ENCODE measurements around the gene LRPPRC.

Gene LRPPRC

DNA sequence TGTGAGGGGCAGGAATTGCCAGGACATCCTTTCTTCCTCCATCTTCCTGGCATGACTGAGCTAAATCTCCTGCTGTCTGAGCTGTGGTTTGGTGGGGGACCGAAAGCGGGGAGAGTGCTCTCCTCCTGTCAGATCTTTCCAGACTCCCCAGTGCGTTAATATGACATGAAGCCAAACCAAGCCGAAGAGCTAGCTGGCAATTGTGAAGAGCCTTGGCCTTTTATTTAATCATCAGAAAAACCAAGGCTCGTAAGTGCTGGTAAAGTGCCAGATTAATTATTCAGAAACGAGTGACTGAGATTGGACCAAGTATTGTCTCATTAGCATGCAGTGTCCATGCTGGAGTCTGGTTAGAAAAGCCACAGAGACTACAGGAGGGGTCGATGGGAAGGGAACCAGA is 14.5 kb upstream of the LRPPRC start:
- Histone ChIP-seq H3K36me3 (ENCODE audit: control insufficient read depth in 2 of 2, insufficient read depth in 2 of 2, low read length in 2 of 2) (no peaks in the 10 kb centered on the region), H3K9ac (ENCODE audit: low read length in 2 of 2) (no peak overlapping the region), H3K4me1 (ENCODE audit: control insufficient read depth, insufficient read depth, low read length) (no peaks in the 10 kb centered on the region), H3K9me3 (ENCODE audit: control insufficient read depth in 2 of 2, low read length in 2 of 2) (no peaks in the 10 kb centered on the region), H3K27me3 (ENCODE audit: control insufficient read depth in 1 of 2, insufficient read depth in 2 of 2, low read length in 2 of 2) (peaks cover 2 to 4% of the 10 kb centered on the region in 2 donors), H3K27ac (ENCODE audit: low read length) (no peak overlapping the region), H3K4me3 (ENCODE audit: low read length in 2 of 2) (no peak overlapping the region)

DNA sequence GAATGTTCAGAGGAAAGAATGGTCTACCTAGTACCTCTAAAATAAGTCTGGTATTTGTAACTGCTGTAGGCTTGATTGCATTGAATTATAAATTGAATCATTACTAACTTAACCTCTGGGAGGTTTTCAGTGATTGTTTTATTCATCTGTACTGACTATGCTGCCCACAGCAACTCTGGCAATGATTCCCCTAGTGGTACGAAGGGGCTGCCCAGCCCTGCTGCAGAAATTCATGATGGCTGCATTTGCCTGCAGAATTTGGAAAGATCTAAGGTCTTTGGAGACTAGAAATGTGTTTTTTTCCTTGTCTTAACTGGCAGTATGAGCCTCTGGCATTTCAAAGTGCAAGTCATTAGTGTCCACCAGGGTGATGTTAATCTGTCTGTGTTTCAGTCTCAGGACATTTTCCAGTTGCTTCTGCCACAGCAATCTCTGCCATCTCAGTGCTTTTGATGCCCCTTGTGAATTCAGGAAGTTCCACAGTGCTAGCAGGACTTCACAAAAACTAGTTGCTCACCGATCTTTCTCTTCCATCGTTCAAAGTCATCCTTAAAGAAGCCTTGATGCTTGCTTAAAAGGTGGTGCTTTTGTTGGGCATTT is 13.4 kb upstream of the LRPPRC start:
- H3K4me1 ChIP-seq (ENCODE audit: control insufficient read depth, insufficient read depth, low read length): no peaks in the 10 kb centered on the region
- H3K36me3 ChIP-seq (ENCODE audit: control insufficient read depth in 2 of 2, insufficient read depth in 2 of 2, low read length in 2 of 2): no peaks in the 10 kb centered on the region
- H3K4me3 ChIP-seq (ENCODE audit: low read length in 2 of 2): no peak overlapping the region
- no peaks in the 10 kb centered on the region for H3K9me3 ChIP-seq (ENCODE audit: control insufficient read depth in 2 of 2, low read length in 2 of 2)
- H3K27me3 ChIP-seq (ENCODE audit: control insufficient read depth in 1 of 2, insufficient read depth in 2 of 2, low read length in 2 of 2): peaks cover 0 to 2% of the 10 kb centered on the region in 2 donors
- H3K27ac ChIP-seq (ENCODE audit: low read length): no peak overlapping the region
- no peak overlapping the region for H3K9ac ChIP-seq (ENCODE audit: low read length in 2 of 2)

GRCh38 chr2:44005846-44006245 is 10.1 kb upstream of the LRPPRC start:
- Histone ChIP-seq H3K27me3 (ENCODE audit: control insufficient read depth in 1 of 2, insufficient read depth in 2 of 2, low read length in 2 of 2) (peaks cover 0 to 2% of the 10 kb centered on the region in 2 donors), H3K36me3 (ENCODE audit: control insufficient read depth in 2 of 2, insufficient read depth in 2 of 2, low read length in 2 of 2) (no peaks in the 10 kb centered on the region), H3K4me3 (ENCODE audit: low read length in 2 of 2) (no peak overlapping the region), H3K9ac (ENCODE audit: low read length in 2 of 2) (no peak overlapping the region), H3K4me1 (ENCODE audit: control insufficient read depth, insufficient read depth, low read length) (no peaks in the 10 kb centered on the region), H3K27ac (ENCODE audit: low read length) (no peak overlapping the region), H3K9me3 (ENCODE audit: control insufficient read depth in 2 of 2, low read length in 2 of 2) (no peaks in the 10 kb centered on the region)

DNA sequence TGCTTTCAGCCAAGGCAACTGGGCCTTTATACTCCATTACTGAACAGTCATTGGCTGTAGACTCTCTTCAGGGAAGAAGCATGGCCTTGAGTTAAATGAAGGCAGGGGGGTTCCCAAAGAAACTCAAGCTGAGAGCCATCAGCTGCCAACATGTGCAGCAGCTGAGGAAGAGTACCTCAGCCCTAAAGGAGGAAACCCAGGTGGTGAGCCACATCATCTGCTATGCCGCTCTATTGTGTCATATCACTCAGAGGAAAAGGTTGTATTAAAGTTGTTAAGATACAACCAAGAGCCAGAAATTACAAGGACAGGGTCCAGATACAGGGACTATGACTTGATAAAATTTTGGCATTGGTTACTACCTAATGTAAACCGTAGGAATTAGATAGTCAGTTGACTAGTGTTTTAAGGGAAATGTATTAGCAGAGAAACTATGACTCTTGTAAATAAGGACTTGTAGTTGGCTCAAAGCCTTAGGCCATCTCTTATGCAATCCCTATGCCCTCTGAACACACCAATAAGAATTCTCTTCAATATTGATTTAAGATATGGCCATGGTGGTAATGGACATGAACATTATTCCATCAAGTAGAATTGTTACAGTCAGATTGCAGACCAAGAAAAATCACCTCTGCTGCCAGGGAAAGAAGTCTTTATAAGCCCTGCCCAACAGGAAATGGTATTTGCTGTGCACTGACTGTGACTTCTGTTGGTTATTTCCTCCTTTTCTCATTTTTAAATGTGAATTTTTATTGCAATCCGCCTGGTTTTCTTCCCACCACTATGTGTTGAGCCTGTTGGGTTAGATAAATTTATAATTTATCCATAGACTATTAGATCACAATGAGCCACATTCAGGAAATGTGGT is 9.2 kb upstream of the LRPPRC start:
- no peaks in the 10 kb centered on the region for H3K9me3 ChIP-seq (ENCODE audit: control insufficient read depth in 2 of 2, low read length in 2 of 2)

GRCh38 chr2:44001716-44002115 is 5.9 kb upstream of the LRPPRC start:
- Histone ChIP-seq H3K36me3 (ENCODE audit: control insufficient read depth in 2 of 2, insufficient read depth in 2 of 2, low read length in 2 of 2) (no peaks in the 10 kb centered on the region), H3K27ac (ENCODE audit: low read length) (no peak overlapping the region), H3K4me1 (ENCODE audit: control insufficient read depth, insufficient read depth, low read length) (no peaks in the 10 kb centered on the region), H3K27me3 (ENCODE audit: control insufficient read depth in 1 of 2, insufficient read depth in 2 of 2, low read length in 2 of 2) (no peaks in the 10 kb centered on the region), H3K9ac (ENCODE audit: low read length in 2 of 2) (no peak overlapping the region), H3K4me3 (ENCODE audit: low read length in 2 of 2) (no peak overlapping the region), H3K9me3 (ENCODE audit: control insufficient read depth in 2 of 2, low read length in 2 of 2) (no peaks in the 10 kb centered on the region)

More for the DNA sequence above, 9.2 kb upstream of the LRPPRC start:
- no peak overlapping the region for H3K27ac ChIP-seq (ENCODE audit: low read length)
- no peak overlapping the region for H3K9ac ChIP-seq (ENCODE audit: low read length in 2 of 2)
- H3K36me3 ChIP-seq (ENCODE audit: control insufficient read depth in 2 of 2, insufficient read depth in 2 of 2, low read length in 2 of 2): no peaks in the 10 kb centered on the region
- H3K4me3 ChIP-seq (ENCODE audit: low read length in 2 of 2): no peak overlapping the region
- H3K4me1 ChIP-seq (ENCODE audit: control insufficient read depth, insufficient read depth, low read length): no peaks in the 10 kb centered on the region
- H3K27me3 ChIP-seq (ENCODE audit: control insufficient read depth in 1 of 2, insufficient read depth in 2 of 2, low read length in 2 of 2): no peaks in the 10 kb centered on the region

- H3K36me3 ChIP-seq (ENCODE audit: control insufficient read depth in 2 of 2, insufficient read depth in 2 of 2, low read length in 2 of 2): no peaks in the 10 kb centered on the region
- H3K9ac ChIP-seq (ENCODE audit: low read length in 2 of 2): no peak overlapping the region
- no peaks in the 10 kb centered on the region for H3K27me3 ChIP-seq (ENCODE audit: control insufficient read depth in 1 of 2, insufficient read depth in 2 of 2, low read length in 2 of 2)
- H3K4me3 ChIP-seq (ENCODE audit: low read length in 2 of 2): no peak overlapping the region
- H3K27ac ChIP-seq (ENCODE audit: low read length): no peak overlapping the region
- peaks cover 18% of the 10 kb centered on the region for H3K4me1 ChIP-seq (ENCODE audit: control insufficient read depth, insufficient read depth, low read length)
- no peaks in the 10 kb centered on the region for H3K9me3 ChIP-seq (ENCODE audit: control insufficient read depth in 2 of 2, low read length in 2 of 2)
Observed at GRCh38 chr2:43998263-43998662, 2.5 kb upstream of the LRPPRC start.

DNA sequence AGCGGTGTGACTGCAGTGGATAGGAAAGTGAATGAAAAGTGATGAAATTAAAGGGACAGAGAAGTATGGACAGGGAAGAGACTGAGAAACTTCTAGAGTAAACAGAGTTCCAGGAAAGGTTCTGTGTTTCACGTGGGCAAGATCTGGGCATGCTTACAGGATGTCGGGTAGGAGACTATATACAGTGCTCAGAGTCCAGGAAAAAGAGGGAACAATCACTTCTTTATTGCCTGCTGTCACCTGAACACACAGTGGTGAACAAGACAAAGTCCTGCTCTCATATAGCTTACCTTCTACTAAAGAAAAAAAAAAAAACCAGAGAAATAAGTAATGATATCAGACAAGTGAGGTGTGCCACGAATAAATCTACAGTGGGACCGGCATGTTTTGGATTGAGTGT is 2.4 kb downstream of the LRPPRC start:
- Histone ChIP-seq H3K27ac (ENCODE audit: low read length) (no peak overlapping the region), H3K9me3 (ENCODE audit: control insufficient read depth in 2 of 2, low read length in 2 of 2) (no peaks in the 10 kb centered on the region), H3K4me1 (ENCODE audit: control insufficient read depth, insufficient read depth, low read length) (peaks cover 21% of the 10 kb centered on the region), H3K27me3 (ENCODE audit: control insufficient read depth in 1 of 2, insufficient read depth in 2 of 2, low read length in 2 of 2) (no peaks in the 10 kb centered on the region), H3K36me3 (ENCODE audit: control insufficient read depth in 2 of 2, insufficient read depth in 2 of 2, low read length in 2 of 2) (peaks cover 6 to 9% of the 10 kb centered on the region in 2 donors), H3K9ac (ENCODE audit: low read length in 2 of 2) (no peak overlapping the region), H3K4me3 (ENCODE audit: low read length in 2 of 2) (no peak overlapping the region)

GRCh38 chr2:43989545-43989944 is 6.2 kb downstream of the LRPPRC start:
- Histone ChIP-seq H3K4me1 (ENCODE audit: control insufficient read depth, insufficient read depth, low read length) (peaks cover 12% of the 10 kb centered on the region), H3K4me3 (ENCODE audit: low read length in 2 of 2) (no peak overlapping the region), H3K9me3 (ENCODE audit: control insufficient read depth in 2 of 2, low read length in 2 of 2) (no peaks in the 10 kb centered on the region), H3K27me3 (ENCODE audit: control insufficient read depth in 1 of 2, insufficient read depth in 2 of 2, low read length in 2 of 2) (no peaks in the 10 kb centered on the region), H3K27ac (ENCODE audit: low read length) (no peak overlapping the region), H3K36me3 (ENCODE audit: control insufficient read depth in 2 of 2, insufficient read depth in 2 of 2, low read length in 2 of 2) (peaks cover 11 to 12% of the 10 kb centered on the region in 2 donors), H3K9ac (ENCODE audit: low read length in 2 of 2) (no peak overlapping the region)

- H3K4me3 ChIP-seq (ENCODE audit: low read length in 2 of 2): no peak overlapping the region
- no peak overlapping the region for H3K9ac ChIP-seq (ENCODE audit: low read length in 2 of 2)
- no peaks in the 10 kb centered on the region for H3K4me1 ChIP-seq (ENCODE audit: control insufficient read depth, insufficient read depth, low read length)
- peaks cover 2 to 6% of the 10 kb centered on the region in 2 donors for H3K36me3 ChIP-seq (ENCODE audit: control insufficient read depth in 2 of 2, insufficient read depth in 2 of 2, low read length in 2 of 2)
- no peaks in the 10 kb centered on the region for H3K27me3 ChIP-seq (ENCODE audit: control insufficient read depth in 1 of 2, insufficient read depth in 2 of 2, low read length in 2 of 2)
- H3K9me3 ChIP-seq (ENCODE audit: control insufficient read depth in 2 of 2, low read length in 2 of 2): no peaks in the 10 kb centered on the region
- no peak overlapping the region for H3K27ac ChIP-seq (ENCODE audit: low read length)
Observed at GRCh38 chr2:43986600-43986999, 9.2 kb downstream of the LRPPRC start.

- Histone ChIP-seq H3K27ac (ENCODE audit: low read length) (no peak overlapping the region), H3K4me3 (ENCODE audit: low read length in 2 of 2) (no peak overlapping the region), H3K9me3 (ENCODE audit: control insufficient read depth in 2 of 2, low read length in 2 of 2) (no peaks in the 10 kb centered on the region), H3K4me1 (ENCODE audit: control insufficient read depth, insufficient read depth, low read length) (no peaks in the 10 kb centered on the region), H3K36me3 (ENCODE audit: control insufficient read depth in 2 of 2, insufficient read depth in 2 of 2, low read length in 2 of 2) (peaks cover 2 to 7% of the 10 kb centered on the region in 2 donors), H3K27me3 (ENCODE audit: control insufficient read depth in 1 of 2, insufficient read depth in 2 of 2, low read length in 2 of 2) (no peaks in the 10 kb centered on the region), H3K9ac (ENCODE audit: low read length in 2 of 2) (no peak overlapping the region)
Observed at GRCh38 chr2:43985359-43985758, 10.4 kb downstream of the LRPPRC start.

- Histone ChIP-seq H3K36me3 (ENCODE audit: control insufficient read depth in 2 of 2, insufficient read depth in 2 of 2, low read length in 2 of 2) (peaks cover 2 to 8% of the 10 kb centered on the region in 2 donors), H3K27ac (ENCODE audit: low read length) (no peak overlapping the region), H3K4me1 (ENCODE audit: control insufficient read depth, insufficient read depth, low read length) (no peaks in the 10 kb centered on the region), H3K9me3 (ENCODE audit: control insufficient read depth in 2 of 2, low read length in 2 of 2) (no peaks in the 10 kb centered on the region), H3K4me3 (ENCODE audit: low read length in 2 of 2) (no peak overlapping the region), H3K9ac (ENCODE audit: low read length in 2 of 2) (no peak overlapping the region), H3K27me3 (ENCODE audit: control insufficient read depth in 1 of 2, insufficient read depth in 2 of 2, low read length in 2 of 2) (no peaks in the 10 kb centered on the region)
Observed at GRCh38 chr2:43984533-43984932, 11.3 kb downstream of the LRPPRC start.
